ENCODE data around the gene GHRHR. TPM values are rescaled to one million over a fixed set of nuclear protein-coding genes. Genes with fewer than 3 reads are reported as not detected.

The GHRHR gene
- total and polyA plus RNA-seq, 9 of the 15 experiments (the other 6 are each of a cell fraction or from before 2014, with no cell fraction given), result not detected

- TF ChIP-seq PHB (CRISPR knock-in tag; IDR thresholded peaks at IDR 0.05) (no peak), NFATC3 (IDR thresholded peaks at IDR 0.05) (no peak), ZNF239 (CRISPR knock-in tag; IDR thresholded peaks at IDR 0.05) (no peak), CBFB (CRISPR knock-in tag; IDR thresholded peaks at IDR 0.05) (peak; percentile 47; the same call in 1 of the 2 replicates), CEBPB (tag; IDR thresholded peaks at IDR 0.05) (no peak), EZH2 (IDR thresholded peaks at IDR 0.05; ENCODE audit: borderline replicate concordance, low read depth, low read length) (no peak), KDM2B (CRISPR knock-in tag; IDR thresholded peaks at IDR 0.05) (no peak), HIVEP1 (CRISPR knock-in tag; IDR thresholded peaks at IDR 0.05) (no peak), NCOA1 (IDR thresholded peaks at IDR 0.05; ENCODE audit: low read depth) (peak; percentile 88), FOXM1 (IDR thresholded peaks at IDR 0.05; ENCODE audit: low read depth) (peak; percentile 92), FOXM1 (CRISPR knock-in tag; IDR thresholded peaks at IDR 0.05; ENCODE audit: low read depth) (no peak), ZNF589 (CRISPR knock-in tag; IDR thresholded peaks at IDR 0.05; ENCODE audit: low read depth) (peak; percentile 85; the same call in 1 of the 2 replicates), MCM7 (IDR thresholded peaks at IDR 0.05) (no peak), ZSCAN29 (IDR thresholded peaks at IDR 0.05) (no peak), ZFP36 (IDR thresholded peaks at IDR 0.05; ENCODE audit: low read depth, low read length, partially characterized antibody) (peak; percentile 98), ZNF174 (CRISPR knock-in tag; IDR thresholded peaks at IDR 0.05) (no peak), SP1 (CRISPR knock-in tag; IDR thresholded peaks at IDR 0.05) (peak; percentile 38)
- TF ChIP-seq, protein P1, sequence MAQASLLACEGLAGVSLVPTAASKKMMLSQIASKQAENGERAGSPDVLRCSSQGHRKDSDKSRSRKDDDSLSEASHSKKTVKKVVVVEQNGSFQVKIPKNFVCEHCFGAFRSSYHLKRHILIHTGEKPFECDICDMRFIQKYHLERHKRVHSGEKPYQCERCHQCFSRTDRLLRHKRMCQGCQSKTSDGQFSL (CRISPR knock-in tag; IDR thresholded peaks at IDR 0.05), result no peak
- TF ChIP-seq, protein P1 (tag; IDR thresholded peaks at IDR 0.05), result no peak
- TF ChIP-seq, protein P2, sequence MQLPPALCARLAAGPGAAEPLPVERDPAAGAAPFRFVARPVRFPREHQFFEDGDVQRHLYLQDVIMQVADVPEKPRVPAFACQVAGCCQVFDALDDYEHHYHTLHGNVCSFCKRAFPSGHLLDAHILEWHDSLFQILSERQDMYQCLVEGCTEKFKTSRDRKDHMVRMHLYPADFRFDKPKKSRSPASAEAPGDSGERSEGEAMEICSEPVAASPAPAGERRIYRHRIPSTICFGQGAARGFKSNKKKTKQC (CRISPR knock-in tag; IDR thresholded peaks at IDR 0.05), result no peak
- TF ChIP-seq, protein P3, sequence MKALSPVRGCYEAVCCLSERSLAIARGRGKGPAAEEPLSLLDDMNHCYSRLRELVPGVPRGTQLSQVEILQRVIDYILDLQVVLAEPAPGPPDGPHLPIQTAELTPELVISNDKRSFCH (CRISPR knock-in tag; IDR thresholded peaks at IDR 0.05), result no peak
- TF ChIP-seq, protein P3 (tag; IDR thresholded peaks at IDR 0.05), result no peak
- TF ChIP-seq, protein P4, sequence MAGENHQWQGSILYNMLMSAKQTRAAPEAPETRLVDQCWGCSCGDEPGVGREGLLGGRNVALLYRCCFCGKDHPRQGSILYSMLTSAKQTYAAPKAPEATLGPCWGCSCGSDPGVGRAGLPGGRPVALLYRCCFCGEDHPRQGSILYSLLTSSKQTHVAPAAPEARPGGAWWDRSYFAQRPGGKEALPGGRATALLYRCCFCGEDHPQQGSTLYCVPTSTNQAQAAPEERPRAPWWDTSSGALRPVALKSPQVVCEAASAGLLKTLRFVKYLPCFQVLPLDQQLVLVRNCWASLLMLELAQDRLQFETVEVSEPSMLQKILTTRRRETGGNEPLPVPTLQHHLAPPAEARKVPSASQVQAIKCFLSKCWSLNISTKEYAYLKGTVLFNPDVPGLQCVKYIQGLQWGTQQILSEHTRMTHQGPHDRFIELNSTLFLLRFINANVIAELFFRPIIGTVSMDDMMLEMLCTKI (IDR thresholded peaks at IDR 0.05; ENCODE audit: partially characterized antibody), result no peak
These were observed 48.6 kb upstream of the GHRHR start (continued) for GRCh38 chr7:30915005-30915601.

All from K562 (cell line).